GM18526 (cell line): ENCODE measurements around the gene PARD6G.

Source experiments
- POLR2A ChIP-seq: IDR thresholded peaks from 3 replicates; pipeline ENCODE4 v1.6.1; 2011; ENCODE audit not compliant: insufficient read length; ENCODE audit errors: extremely low read depth

Gene PARD6G

DNA sequence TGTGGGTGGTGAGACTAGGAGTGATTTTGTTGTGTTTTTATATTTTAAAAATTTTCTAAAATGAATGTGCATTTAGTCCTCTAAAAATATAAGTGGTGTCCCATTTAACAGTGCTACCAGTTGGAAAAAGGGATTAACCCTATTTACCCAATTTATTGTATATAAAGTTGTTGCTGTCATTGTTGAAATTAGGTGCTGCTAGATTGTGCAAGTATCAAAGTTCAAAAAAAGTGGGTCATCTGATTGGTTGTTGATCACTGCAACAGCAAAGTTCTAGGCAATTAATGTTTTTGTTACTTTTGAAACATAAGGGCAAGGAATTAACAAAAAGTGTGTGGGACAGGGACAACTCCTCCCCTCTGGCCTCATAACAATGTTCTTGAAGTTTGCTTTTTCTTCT is 97.6 kb downstream of the PARD6G start:
- TF ChIP-seq POLR2A = no peak

DNA sequence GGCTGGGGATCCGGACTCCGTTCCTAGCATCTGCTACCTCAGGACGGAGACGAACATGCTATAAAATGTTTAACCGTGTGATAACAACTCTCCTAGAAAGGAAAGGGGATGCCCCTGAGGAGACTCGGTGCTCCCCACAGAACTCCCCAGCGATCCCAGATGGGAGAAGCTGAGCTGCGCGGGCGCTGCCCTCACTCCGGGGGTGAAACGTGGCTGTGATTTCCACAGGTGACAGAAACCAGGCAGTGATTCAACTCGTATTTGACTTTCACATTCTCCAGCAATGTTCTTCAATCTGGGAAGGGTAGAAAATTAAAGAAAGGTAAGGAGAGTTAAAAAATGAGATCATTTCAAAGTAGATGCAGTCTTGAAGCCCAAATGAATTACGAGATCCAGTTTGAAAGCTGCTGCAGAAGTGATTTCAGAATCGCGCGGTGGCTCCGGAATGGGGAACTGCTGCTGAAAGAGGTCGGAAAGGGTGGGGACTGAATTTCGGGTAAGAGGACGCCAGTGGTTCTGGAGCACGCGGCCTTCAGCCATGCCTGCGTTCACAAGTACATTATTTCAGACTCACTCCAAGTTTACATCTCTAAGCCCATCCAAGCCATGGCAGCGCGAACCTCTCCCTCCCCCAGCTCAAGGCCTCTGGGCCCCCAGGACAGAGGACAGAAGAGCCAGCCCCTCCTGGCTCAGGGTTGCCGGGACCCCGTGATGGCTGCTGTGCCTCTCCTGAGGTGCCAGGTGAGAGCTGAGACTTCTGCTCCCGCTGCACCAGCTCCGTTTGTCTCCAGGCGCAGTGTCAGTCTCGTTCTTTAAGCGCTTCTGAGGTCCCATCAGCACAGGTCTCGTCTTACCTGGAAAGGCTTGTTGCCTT is 98.8 kb downstream of the PARD6G start:
- no peak for TF ChIP-seq POLR2A

DNA sequence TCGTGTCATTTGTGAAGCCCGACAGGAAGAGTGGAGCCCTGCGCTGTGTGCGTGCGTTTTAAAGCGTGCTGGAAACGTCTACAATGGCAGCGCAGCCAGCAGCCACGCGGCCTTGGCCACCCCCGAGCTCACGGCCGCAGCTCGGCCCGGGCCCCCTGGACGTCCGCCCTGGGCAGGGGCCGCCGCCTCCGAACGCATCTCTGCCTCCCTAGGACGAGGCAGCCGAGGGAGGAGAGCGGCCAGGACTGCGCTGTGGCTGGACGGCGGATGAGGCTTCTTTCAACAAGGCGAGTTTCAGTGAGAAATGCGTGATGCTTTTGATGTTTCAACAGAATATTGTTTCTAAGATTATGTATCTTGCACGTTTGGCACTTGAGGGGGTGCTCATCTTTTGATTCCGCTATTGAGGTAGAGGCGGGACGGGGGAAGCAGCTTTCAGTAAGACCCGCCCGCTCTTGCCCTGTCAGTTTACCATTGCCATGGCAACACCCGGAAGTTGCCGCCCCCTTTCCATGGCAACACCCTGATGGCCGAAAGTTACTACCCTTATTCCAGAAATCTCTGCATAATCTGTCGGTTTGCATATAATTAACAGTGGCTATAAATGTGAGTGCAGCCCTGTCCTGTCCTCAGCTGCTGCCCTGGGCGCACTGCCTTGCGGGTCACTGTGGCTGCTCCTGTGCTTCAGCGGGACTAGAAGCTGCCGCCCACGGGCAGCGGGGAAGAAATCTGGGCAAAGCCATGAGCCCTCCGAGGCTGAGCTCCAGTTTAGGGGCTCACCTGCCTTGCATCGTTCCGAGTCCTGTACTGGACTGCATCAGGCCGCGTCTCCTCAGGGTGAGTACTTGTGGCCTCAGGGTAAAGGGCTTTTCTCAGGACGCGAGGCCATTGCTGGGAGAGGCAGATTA is 99.6 kb downstream of the PARD6G start:
- peak; percentile 66 for TF ChIP-seq POLR2A

DNA sequence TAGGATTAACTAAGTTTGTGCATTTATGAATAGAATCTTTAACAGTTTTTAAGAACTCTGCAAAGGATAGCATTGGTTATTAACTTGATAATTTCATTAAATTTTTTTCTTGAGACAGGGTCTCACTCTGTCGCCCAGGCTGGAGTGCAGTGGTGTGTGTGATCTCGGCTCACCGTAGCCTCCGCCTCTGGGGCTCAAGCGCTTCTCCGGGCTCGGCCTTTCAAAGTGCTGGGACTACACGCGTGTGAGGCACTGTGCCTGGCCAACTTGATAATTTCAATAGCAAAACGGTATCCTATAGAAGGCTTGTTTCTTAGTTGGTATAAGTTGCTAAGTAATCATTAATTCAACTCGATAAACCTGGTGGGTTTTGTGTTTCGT is 100.3 kb downstream of the PARD6G start:
- no peak for TF ChIP-seq POLR2A

DNA sequence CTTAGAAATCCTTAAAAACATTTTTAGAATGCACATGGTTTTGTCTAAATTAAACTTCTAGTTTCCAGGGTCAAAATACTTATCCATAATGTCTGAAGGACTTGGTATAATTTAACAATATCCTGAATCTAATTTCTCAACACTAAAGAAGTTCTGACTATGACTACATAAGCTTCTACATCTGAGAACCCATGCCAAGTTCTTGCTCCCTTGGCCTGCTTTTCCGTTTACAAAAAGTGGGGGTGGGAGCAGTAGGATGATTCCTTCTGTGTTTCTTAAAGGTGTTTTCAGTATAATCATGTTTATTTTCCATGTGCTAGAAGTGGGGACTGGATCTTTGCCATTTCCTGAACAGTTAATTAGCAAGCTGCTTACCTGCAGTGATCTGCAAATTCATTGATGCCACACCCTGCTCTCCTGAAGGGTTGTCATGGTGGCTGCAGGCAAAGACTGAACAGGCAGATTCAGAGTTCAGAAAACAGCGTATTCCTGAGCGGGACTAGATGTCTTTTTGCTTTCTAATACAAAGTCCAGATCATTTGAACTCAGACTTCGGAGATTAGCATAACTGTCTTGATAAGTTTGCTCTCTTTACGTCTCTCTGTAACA is 102.0 kb downstream of the PARD6G start:
- no peak for TF ChIP-seq POLR2A

DNA sequence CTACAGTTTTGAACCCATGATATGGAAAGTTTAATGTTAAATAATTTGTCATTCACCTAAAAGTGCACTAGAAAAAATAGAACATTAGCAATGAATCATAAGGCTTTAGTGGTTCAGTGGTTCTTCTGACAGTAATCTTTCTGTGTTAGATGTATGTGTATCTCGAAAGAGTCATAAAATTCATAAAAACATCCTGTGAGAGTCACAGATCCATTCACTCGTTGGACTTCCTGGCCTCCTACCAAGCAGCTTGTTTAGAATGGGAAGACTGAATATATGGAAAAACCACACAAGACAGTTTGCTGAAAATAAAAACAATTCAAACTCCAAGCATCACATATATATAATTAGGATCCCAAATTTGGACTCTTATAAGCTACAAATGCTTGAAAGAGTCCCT is 103.4 kb downstream of the PARD6G start:
- no peak for TF ChIP-seq POLR2A

DNA sequence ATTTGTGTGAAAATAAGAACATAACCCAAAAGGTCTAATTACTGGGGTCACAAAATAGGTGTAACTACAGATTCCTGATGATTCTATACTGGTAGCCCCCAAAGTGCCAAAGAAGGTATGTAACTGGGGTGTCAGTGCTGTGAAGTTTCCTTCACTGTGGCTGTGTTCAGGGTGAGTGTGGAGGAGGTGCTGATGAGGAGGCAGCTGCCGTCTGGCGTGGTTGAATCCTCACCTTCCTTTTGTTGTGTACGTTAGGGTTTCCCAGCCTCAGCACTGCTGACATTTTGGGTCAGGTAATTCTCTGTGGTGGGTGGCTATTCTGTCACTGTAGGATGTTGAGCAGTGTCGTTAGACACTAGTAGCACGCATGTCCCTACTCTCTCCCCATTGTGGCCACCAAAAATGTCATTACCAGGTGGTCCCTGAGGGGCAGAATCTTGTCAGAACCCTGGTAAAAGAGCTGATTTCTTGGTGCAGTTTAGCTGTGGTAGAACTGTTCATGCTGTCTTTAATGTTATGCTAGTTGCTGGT is 106.8 kb downstream of the PARD6G start:
- no peak for TF ChIP-seq POLR2A

DNA sequence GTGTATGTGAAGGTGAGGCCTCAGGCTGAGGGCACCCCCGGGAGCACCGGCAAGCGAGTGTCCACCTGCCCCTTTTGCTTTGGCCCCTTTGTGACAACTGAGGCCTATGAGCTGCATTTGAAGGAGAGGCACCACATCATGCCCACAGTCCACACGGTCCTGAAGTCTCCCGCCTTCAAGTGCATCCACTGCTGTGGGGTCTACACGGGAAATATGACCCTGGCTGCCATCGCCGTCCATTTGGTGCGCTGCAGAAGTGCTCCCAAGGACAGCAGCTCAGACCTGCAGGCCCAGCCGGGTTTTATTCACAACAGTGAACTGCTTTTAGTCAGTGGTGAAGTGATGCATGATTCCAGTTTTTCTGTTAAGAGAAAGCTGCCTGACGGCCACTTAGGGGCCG is 109.3 kb downstream of the PARD6G start:
- no peak for TF ChIP-seq POLR2A

DNA sequence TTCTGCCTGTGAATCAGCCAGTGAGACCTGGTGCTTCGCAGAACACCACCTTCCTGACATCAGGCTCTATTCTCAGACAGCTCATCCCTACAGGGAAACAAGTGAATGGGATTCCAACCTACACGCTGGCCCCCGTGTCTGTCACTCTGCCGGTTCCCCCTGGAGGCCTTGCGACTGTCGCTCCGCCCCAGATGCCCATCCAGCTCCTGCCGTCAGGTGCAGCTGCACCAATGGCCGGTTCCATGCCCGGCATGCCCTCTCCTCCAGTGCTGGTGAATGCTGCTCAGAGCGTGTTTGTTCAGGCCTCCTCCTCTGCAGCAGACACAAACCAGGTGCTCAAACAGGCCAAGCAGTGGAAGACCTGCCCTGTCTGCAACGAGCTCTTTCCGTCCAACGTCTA is 110.2 kb downstream of the PARD6G start:
- TF ChIP-seq POLR2A = no peak

DNA sequence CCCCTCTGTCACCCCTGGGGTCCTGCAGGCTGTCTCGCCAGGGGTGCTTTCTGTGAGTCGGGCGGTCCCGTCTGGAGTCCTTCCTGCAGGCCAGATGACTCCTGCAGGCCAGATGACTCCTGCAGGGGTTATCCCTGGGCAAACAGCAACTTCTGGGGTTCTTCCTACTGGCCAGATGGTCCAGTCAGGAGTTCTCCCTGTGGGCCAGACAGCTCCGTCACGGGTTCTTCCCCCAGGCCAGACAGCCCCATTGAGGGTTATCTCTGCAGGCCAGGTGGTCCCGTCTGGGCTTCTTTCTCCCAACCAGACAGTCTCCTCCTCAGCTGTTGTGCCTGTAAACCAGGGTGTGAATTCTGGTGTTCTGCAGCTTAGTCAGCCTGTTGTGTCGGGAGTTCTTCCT is 110.6 kb downstream of the PARD6G start:
- TF ChIP-seq POLR2A = no peak

DNA sequence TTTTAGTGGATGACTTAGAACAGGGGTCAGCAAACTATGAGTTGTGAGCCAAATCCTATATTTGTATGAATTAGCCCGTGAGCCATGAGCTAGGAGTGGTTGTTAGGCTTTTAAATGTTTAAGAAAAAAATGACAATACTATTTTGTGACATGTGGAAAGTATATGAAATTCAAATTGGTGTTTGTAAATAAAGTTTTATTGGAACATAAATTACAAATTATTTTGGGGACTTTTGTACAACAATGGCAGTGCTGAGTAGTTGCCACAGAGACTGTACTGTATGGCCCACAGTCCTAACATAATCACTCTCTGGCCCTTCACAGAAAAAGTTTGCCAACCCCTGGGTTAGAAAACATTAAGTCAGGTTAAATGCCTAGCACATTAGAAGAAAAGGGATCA is 112.2 kb downstream of the PARD6G start:
- no peak for TF ChIP-seq POLR2A

DNA sequence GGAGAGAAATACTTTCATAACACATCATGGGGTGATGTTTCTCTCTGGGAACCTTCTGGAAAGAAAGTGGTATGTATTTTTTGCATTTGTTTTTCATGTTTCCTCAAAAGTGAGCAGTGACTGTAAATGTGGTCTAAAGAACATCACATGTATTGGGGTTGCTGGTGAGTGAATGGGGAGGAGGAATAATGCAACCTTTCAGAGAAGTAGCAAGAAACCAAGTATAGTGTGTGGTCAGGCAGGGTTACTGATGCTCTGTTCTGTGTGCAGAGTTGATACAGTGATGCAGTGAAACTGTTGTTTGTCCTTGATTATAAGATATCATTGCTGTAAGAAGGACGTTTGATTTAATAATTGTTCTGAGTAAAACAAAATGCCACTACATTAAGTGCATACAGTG is 114.2 kb downstream of the PARD6G start:
- no peak for TF ChIP-seq POLR2A

DNA sequence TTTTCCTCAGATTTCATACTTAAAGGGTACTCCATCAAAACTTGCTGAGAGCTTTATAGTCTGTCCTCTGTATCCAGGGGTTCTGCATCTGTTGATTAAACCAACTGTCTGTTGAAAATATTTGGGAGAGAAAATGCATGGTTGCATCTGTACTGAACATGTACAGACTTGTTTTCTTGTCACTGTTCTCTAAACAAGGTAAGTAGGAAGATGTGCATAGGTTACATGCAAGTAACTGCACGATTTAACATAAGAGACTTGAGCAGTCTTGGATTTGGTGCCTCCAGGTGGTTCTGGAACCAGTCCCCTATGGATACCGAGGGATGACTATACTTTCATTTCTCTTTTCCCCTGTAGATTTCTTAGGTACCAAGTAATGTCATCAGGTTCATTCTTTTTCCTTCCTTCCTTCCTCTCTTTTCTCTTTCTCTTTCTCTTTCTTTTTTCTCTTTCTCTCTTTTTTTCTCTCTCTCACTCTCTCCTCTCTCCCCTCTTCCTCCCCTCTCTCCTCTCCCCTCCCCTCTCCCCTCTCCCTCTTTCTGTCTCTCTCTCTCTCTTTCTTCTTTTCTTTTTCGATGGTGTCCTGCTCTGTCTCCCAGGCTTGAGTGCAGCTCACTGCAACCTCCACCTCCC is 115.0 kb downstream of the PARD6G start:
- no peak for TF ChIP-seq POLR2A

DNA sequence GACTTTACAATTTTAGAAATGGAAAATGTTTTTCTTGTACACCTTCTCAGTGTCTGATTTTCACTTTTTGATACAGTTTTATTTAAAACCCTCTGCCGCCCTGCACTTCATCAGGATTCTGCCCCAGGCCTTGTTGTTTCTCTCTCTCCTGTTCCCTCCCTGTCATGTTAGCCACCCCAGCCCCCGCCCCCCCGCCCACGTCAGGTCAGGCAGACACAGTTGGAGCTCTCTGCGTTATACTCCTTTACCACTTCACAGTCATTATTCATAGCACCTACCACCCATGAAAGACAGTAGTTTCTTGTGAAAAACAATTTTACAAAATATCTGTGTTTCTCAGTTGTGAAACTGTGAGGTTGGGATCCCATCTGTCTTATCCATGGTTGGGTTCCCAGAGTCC is 116.8 kb downstream of the PARD6G start:
- TF ChIP-seq POLR2A = no peak

DNA sequence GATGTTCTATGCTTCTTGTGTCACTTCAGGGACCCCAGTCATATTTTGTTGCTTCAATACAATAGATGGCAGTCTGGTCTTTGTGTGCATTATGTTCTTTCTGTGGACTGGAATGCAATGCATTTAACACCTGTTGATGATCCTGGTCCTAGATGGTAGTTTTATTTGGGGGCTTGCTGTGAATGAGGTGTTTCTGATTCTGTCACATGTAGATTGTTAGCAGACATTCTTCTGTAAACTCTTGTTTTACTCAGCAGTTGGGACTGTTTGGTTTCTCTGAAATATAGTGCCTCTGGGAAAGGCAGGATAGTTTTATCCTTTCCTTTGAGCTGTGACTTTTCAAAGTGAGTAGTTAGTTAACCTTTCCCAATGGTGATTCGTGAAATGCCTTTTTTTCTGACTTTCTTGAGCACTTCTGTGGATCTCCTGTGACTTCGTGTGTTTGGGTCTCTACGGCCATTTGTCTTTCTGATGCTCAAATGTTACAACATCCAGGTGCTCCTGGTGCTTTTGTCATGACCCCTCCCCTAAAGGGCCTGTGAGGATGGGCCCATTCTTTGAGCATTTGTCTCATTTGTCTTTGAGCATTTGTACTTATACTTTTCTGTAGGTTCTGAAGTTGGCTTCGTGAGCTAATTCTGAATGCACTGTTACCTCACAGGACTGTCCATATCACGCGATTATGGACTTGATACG is 117.5 kb downstream of the PARD6G start:
- no peak for TF ChIP-seq POLR2A

DNA sequence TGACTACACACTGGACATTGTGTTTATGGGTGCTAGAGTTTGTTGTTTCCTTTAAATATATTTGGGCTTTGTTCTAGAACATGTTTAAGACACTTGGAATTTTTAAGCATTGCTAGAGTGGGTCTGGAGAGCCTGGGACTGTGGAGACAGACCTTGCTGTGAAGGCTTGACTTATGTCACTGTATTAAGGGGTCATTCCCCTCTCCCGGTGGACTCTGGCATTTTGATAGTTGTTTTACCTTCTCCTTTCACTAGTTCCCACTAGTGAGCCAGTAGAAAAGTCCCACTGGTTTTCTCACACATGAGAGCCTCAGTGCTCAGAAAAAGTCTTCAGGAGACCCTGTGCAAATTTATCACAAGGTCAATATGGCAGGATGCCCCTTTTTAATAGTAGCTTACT is 119.7 kb downstream of the PARD6G start:
- no peak for TF ChIP-seq POLR2A
